A204.1 (cell line): ENCODE data around the gene EIF3CL.
"Not testable (repeated sequence)": the region's sequence is repeated elsewhere in the genome, so short reads cannot be mapped to it uniquely, and the experiment has no call there.

Source experiments
- FAIRE-seq: peaks from 2 replicates; lab custom pipeline; 2012; peaks lifted over from hg19 to GRCh38; lab: Jason Lieb, UNC

The EIF3CL gene, protein sequence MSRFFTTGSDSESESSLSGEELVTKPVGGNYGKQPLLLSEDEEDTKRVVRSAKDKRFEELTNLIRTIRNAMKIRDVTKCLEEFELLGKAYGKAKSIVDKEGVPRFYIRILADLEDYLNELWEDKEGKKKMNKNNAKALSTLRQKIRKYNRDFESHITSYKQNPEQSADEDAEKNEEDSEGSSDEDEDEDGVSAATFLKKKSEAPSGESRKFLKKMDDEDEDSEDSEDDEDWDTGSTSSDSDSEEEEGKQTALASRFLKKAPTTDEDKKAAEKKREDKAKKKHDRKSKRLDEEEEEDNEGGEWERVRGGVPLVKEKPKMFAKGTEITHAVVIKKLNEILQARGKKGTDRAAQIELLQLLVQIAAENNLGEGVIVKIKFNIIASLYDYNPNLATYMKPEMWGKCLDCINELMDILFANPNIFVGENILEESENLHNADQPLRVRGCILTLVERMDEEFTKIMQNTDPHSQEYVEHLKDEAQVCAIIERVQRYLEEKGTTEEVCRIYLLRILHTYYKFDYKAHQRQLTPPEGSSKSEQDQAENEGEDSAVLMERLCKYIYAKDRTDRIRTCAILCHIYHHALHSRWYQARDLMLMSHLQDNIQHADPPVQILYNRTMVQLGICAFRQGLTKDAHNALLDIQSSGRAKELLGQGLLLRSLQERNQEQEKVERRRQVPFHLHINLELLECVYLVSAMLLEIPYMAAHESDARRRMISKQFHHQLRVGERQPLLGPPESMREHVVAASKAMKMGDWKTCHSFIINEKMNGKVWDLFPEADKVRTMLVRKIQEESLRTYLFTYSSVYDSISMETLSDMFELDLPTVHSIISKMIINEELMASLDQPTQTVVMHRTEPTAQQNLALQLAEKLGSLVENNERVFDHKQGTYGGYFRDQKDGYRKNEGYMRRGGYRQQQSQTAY

GRCh38 chr16:28403220-28404072 lies at the start of gene EIF3CL:
TSS of gene EIF3CL (minus strand) at chr16:28403841. CDS start at chr16:28403618, 223 bp downstream.
- peak; percentile 83 for FAIRE-seq

GRCh38 chr16:28447081-28447480 lies 43.4 kb upstream of the EIF3CL start:
- not testable (repeated sequence) for FAIRE-seq

GRCh38 chr16:28446388-28446787 lies 42.7 kb upstream of the EIF3CL start:
- FAIRE-seq, result not testable (repeated sequence)

DNA sequence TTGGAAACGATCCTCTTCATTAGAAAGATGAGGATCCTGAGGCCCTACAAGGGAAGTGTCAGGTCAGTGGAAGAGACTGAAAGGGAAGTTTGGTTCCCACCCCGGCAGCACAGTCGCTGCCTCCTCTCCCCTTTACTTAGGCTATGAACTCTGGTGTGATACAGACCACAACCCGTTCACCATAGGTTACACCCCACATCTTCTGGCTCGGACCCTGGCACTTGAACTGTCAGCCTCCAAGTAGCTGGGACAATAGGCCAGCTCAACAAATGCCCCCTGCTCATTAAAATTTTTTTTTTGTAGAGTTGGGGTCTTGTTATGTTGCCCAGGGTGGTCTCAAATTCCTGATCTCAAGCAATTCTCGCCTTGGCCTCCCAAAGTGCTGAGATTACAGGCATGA lies 40.3 kb upstream of the EIF3CL start:
- FAIRE-seq, result not testable (repeated sequence)

DNA sequence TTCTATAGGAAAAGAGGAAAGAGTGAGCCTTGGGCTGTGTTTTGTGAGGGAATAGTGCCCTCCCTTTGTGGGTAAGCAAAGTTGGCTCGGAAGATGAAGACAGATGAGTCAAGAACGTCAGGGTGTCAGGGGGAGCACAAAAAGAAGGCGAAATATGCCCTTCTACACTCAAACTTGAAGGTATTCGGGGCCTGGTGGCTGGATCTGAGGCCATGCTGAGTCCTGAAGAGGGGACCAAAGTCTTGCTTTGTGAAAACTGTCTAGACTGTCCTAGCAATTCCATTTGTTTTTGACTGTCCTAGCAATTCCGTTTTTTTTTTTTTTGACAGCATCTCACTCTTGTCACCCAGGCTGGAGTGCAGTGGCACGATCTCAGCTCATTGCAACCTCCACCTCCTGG lies 35.3 kb upstream of the EIF3CL start:
- FAIRE-seq, result not testable (repeated sequence)

DNA sequence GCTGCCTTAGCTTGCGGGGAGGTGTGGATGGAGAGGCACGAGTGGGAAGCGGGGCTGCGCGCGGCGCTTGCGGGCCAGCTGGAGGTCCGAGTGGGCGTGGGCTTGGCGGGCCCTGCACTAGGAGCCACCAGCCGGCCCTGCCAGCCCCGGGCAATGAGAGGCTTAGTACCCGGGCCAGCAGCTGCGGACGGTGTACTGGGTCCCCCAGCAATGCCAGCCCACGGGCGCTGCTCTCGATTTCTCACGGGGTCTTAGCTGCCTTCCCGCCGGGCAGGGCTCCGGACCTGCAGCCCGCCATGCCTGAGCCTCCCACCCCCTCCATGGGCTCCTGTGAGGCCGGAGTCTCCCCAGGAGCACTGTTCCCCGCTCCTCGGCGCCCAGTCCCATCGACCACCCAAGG lies 31.7 kb upstream of the EIF3CL start:
- not testable (repeated sequence) for FAIRE-seq

DNA sequence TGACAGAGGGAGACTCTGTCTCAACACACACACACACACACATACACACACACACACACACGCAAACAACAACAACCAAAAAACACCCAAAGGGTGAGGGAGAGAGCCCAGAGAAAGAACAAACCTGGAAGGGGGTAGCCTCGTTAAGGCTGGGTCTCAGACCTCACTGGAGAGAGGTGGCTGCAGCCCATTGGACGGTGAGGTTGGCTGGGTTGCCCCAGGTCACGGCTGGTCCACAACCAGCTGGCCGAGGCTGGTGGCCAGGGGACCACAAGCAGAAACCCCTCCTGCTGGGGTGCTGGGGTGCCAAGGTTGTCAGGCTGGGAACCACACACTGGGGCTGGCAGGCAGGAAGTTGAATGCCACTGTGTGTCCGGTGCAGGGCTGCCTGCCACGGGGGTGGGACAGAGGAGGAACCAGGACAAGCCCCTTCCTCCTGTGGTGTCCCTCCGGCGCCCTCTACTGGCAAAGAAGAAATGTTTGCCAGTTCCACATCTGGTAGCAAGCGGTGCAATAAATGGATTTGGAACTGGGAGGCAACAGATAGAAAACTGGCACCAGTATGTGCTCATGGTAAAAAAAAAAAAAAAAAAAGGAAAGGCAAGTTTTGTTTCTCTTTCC lies 22.5 kb upstream of the EIF3CL start:
- not testable (repeated sequence) for FAIRE-seq

DNA sequence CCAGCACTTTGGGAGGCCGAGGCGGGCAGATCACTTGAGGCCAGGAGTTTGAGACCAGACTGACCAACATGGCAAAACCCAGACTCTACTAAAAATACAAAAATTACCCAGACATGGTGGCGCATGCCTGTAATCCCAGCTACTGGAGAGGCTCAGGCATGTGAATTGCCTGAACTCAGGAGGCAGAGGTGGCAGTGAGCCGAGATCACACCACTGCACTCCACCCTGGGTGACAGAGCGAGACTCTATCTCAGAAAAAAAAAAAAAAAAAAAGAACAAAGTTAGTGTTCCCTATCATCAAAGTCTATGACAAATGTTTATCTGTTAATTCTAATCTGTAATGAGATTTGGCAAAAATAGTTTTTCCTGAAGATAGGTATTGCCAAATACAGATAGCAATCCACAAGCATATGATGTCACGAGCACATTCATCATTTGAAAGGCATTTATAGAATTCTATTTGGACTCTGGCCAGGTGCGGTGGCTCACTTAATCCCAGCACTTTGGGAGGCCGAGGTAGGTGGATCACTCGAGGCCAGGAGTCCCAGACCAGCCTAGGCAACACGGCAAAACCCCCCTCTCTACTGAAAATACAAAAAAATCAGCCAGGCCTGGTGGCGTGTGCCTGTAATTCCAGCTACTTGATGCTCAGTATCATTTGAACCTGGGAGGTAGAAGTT lies 17.6 kb upstream of the EIF3CL start:
- FAIRE-seq, result not testable (repeated sequence)

DNA sequence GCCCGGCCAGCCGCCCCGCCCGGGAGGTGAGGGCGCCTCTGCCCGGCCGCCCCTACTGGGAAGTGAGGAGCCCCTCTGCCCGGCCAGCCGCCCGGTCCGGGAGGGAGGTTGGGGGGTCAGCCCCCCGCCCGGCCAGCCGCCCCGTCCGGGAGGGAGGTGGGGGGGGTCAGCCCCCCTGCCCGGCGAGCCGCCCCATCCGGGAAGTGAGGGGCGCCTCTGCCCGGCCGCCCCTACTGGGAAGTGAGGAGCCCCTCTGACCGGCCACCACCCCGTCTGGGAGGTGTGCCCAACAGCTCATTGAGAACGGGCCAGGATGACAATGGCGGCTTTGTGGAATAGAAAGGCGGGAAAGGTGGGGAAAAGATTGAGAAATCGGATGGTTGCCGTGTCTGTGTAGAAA lies 13.4 kb upstream of the EIF3CL start:
- FAIRE-seq, result not testable (repeated sequence)

GRCh38 chr16:28414530-28414929 lies 10.9 kb upstream of the EIF3CL start:
- FAIRE-seq, result not testable (repeated sequence)

GRCh38 chr16:28413585-28413984 lies 9.9 kb upstream of the EIF3CL start:
- FAIRE-seq, result not testable (repeated sequence)

DNA sequence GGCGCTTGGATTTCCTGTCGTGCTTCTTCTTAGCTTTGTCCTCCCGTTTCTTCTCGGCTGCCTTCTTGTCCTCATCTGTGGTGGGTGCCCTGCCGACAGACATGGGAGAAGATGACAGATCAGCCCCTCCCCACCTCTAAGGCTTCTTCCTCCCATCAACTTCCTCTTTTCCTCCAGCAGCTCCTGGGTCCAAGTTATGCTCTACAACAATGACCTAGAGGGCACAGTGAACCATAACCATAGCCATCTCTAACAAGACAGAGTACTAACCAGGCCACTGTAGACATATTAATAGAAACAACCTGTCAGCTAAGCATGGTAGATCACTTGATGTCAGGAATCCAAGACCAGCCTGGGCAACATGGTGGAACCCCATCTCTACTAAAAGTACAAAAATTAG lies 11.6 kb downstream of the EIF3CL start:
- FAIRE-seq, result not testable (repeated sequence)

GRCh38 chr16:28382177-28382867 lies 21.3 kb downstream of the EIF3CL start:
- peak; percentile 85 for FAIRE-seq

- not testable (repeated sequence) for FAIRE-seq
Observed at GRCh38 chr16:28377822-28378221, 25.8 kb downstream of the EIF3CL start.

- not testable (repeated sequence) for FAIRE-seq
Observed at GRCh38 chr16:28377108-28377625, 26.5 kb downstream of the EIF3CL start.

GRCh38 chr16:28375115-28375514 lies 28.5 kb downstream of the EIF3CL start:
- FAIRE-seq, result not testable (repeated sequence)

DNA sequence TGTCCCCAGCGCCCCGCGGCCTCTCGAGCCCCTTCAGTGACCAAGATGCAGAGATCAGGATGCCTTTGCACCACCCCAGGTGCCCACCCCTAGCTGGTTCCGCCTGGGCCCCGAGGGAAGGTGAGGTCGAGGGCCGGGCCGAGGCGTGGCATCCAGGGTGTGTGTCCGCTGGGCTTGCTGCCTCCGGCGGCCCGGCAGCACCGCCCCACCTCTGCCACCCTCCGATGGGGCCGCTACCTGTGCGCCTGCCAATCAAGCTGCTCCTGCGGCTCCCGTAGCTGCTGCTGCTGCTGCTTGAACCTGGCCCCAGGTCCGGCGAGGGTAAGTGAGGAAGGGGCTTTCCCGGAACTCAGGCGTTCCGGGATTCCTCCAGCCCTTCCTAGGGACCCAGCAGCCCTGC lies 29.4 kb downstream of the EIF3CL start:
- not testable (repeated sequence) for FAIRE-seq

DNA sequence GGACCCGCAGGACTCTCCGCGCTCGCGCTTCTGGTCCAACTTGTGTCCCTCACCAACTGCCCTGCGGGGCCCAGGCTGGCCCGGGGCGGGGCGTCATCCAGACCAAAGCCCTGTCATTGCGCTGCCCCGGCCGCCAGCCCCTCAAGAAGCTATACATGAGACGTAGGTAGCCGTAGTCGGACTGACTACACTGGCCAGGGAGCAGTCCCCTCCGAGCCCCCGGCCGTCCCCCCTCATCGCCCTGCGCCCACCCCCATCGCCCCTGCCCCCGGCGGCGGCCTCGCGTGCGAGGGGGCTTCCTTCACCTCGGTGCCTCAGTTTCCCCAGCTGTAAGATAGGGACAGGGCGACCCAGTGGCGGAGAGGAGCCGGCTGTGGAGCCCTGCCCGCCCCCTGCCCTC lies 35.7 kb downstream of the EIF3CL start:
- FAIRE-seq, result not testable (repeated sequence)

DNA sequence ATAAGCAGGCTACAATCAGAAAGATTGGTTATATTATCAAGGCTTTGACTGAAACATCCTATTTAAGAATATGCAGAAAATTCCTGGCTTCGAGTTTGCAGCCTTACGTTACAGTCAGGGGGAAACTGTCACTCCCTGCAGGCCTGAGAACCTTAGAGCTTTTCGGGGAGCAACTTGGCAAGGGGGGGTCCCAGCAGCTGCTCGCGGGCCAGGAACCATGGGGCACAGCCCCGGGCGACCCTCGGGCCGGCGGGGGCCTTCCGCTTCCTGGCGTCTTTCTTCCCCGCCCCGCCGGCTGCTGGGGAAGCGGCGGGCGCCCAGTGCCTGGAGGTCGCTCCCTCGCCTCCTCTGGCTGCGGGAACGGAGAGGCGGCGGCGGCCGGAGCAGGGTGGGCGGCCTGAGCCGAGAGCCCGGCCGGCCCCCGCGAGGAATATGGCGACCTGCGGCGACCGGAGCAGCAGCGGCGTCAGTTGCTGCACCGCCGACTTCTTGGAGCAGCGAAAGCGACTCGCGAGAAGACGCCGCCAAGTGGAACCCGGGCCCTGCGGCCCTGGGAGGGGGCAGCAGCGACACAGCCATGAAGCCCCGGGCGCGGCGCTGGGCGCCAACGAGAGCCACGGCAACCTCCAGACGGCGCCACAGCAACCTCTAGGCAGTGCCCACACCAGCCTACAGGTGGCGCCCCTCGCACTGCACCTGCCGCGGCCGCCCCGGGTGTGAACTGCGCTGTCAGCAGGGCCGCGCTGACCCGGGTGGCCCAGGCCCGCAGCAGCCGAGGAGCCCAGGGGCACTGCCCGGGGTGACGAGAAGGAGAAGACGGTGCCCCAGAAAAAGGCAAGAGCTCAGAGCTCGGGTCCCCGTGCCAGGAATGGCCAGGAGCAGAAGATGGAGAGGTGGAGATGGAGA lies 39.1 kb downstream of the EIF3CL start:
- not testable (repeated sequence) for FAIRE-seq
